HG03064 (cell line): ENCODE results near the gene GRAMD4.

Experiments
- ATAC-seq: cut with Tn5 transposase; IDR thresholded peaks from one replicate; pipeline ENCODE4 v1.9.1; 2021; ENCODE audit warnings: low read depth; ENCODE audit not compliant: unreplicated experiment

Gene GRAMD4

GRCh38 chr22:46619830-46620501 lies at the start of gene GRAMD4:
GRAMD4 (plus strand) TSS chr22:46620386; CDS start chr22:46626800, 6,414 bp downstream.
- ATAC-seq: no peak

GRCh38 chr22:46571642-46572250 lies 48.4 kb upstream of the GRAMD4 start:
- no peak for ATAC-seq

- no peak for ATAC-seq
These were observed 47.0 kb upstream of the GRAMD4 start for GRCh38 chr22:46572911-46573780.

GRCh38 chr22:46573781-46574437 lies 46.3 kb upstream of the GRAMD4 start:
- no peak for ATAC-seq

GRCh38 chr22:46574438-46574992 lies 45.7 kb upstream of the GRAMD4 start:
- ATAC-seq: no peak

GRCh38 chr22:46574993-46575910 lies 44.9 kb upstream of the GRAMD4 start:
- ATAC-seq: no peak

GRCh38 chr22:46575911-46576555 lies 44.2 kb upstream of the GRAMD4 start:
- ATAC-seq: no peak

- ATAC-seq: no peak
These were observed 43.4 kb upstream of the GRAMD4 start for GRCh38 chr22:46576556-46577367.

- ATAC-seq: no peak
These were observed 42.6 kb upstream of the GRAMD4 start for GRCh38 chr22:46577368-46578249.

- no peak for ATAC-seq
These were observed 41.8 kb upstream of the GRAMD4 start for GRCh38 chr22:46578251-46578823.

- no peak for ATAC-seq
These were observed 41.2 kb upstream of the GRAMD4 start for GRCh38 chr22:46578824-46579561.

- no peak for ATAC-seq
These were observed 40.3 kb upstream of the GRAMD4 start for GRCh38 chr22:46579751-46580449.

GRCh38 chr22:46580940-46581537 lies 39.1 kb upstream of the GRAMD4 start:
- no peak for ATAC-seq

GRCh38 chr22:46581538-46582244 lies 38.5 kb upstream of the GRAMD4 start:
- ATAC-seq: no peak
